DMS153 treated with DMSO at 0.1 percent for 48 hours (cell line): ENCODE data around the gene INPP5D.
"Not testable (repeated sequence)": the region's sequence is repeated elsewhere in the genome, so short reads cannot be mapped to it uniquely, and the experiment has no call there.

Source experiments
- DNase-seq: peaks from one replicate; lab custom pipeline; 2025; ENCODE audit not compliant: unreplicated experiment; lab: John Stamatoyannopoulos, UW

INPP5D gene

DNA sequence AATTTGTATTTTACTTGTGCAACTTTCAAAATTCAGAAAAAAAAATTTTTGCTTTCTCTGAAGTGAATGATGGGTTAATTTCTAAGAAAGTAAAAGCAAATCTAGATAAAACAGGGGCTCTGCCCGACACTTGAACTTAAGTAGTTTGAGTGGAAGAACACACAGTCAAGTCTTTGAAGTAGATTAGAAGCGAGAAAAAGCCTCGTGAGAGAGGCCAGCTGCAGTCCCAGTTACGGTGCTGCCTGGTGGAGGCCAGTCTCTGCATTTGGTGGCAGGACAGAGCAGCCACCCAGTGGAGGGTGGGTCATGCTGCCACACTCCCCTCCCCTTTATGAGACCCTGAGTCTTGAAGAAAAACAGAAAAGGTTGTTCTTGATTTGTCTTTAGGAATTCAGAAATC is 81.8 kb downstream of the INPP5D start:
- DNase-seq: no peak

DNA sequence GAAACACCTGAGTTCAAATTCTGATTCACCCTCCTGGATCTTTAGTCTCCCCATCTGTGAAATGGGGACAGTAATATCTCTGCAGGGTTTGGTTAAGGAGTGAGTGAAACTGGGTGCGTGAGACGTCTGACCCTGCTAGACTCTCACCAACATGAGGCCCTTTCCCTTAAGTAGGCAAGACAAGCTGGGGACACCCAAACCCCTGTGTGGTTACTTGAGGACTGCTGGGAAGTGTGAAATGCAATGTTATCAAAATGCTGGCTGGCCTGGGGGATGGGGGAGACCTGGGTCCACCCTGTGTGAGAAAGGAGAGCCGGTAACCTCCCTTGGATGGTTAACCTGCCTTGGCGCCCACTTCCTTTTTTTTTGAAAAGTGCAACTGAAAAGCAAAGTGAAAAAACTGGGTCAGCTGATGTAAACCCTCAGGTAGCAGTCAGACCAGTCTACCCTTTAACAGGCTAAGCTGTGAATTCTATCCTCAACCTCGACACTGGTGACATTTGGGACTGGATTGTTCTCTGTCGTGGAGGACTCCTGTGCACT is 82.3 kb downstream of the INPP5D start:
- no peak for DNase-seq

DNA sequence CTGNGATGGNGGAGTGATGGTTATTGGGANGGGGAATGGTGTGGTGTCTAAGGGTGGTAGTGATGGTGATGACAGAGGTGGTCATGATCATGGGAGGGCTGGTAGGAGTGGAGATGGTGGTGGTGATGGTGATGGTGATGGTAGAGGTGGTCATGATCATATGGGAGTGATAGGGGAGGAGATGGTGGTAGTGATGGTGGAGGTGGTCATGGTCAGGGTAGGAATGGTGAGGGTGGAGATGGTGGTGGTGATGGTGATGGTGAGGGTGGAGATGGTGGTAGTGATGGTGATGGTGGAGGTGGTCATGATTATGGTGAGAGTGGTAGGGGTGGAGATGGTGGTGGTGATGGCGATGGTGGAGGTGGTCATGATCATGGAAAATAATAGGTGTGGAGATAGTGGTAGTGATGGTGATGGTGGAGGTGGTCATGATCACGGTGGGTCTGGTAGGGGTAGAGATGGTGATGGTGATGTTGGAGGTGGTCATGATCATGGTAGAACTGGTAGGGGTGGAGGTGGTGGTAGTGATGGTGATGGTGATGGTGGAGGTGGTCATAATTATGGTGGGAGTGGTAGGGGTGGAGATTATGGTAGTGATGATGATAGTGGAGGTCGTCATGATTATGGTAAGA is 83.7 kb downstream of the INPP5D start:
- DNase-seq: no peak

DNA sequence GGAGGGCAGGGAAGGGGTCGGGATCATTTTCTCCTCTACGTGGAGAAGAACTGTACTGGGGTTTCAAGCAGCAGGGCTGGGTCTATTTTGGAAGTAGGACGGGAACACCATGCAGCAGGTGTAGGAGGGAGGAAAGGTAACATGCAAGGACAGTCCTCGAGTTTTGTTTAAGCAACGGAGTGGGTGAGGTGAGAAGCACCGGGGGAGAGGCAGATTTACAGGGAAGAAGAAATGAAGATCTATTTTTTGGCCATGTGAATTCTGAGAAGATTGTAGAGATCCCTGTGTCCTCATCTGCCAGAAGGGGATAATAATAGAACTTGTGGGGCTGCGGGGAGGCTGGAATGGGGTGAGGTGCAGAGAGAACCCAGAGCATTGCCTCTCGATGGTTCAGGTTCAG is 85.6 kb downstream of the INPP5D start:
- no peak for DNase-seq

DNA sequence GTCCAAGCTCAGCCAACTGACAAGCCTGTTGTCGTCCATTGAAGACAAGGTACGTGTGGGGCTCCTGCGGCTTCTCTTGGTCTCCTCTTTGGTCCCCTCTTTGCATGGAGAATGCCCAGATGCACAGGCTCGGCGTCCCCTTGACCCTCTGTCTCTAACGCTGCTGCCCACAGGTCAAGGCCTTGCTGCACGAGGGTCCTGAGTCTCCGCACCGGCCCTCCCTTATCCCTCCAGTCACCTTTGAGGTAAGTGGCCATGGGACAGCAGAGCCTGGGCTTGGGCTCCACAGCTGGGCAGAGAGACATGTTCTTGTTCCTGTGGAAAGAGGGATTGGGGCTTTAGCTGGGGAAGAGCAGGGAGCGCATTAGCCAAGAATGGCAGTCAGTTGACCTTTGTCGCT is 86.1 kb downstream of the INPP5D start:
- DNase-seq: no peak

DNA sequence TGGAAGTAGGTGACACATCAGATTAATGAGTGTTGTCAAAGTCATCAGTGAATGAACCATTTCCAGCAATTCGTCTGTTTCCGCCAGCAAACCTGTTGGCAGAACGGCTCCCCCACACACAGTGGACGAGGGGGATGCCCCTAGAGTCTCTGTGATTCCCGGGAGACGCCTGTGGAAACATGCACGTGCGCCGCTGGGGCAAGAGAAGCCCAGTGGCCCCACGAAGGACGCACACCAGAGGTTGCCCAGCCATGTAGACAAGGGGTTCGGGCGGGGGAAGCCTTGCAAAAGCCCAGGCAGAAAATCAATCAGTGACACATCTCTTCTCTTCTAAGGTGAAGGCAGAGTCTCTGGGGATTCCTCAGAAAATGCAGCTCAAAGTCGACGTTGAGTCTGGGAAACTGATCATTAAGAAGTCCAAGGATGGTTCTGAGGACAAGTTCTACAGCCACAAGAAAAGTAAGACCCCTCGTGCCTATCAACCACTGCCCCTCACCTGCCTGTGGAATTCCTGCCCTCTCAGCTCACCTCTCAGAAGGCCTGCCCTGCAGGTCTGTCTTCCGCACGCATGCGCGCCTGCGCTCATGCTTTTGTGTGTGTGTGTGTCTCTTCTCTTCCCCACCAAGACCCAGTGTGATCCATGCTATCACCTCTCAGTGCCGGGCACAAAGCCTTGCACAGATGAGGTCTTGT is 87.1 kb downstream of the INPP5D start:
- no peak for DNase-seq

DNA sequence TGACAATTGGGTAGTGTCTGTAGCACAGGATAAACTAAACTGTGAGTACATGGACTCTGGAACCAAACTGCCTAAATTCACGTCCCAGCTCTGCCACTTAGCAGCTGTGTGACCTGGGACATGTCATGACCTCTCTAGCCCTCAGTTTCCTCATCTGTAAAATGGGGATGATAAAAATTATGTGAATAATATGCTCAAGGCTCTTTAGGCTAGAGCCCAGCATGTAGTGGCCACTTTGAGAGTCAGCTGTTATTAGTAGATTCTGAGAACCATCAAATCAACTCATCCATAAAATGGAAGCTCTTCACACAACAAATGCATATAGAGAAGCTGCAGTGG is 87.7 kb downstream of the INPP5D start:
- no peak for DNase-seq

DNA sequence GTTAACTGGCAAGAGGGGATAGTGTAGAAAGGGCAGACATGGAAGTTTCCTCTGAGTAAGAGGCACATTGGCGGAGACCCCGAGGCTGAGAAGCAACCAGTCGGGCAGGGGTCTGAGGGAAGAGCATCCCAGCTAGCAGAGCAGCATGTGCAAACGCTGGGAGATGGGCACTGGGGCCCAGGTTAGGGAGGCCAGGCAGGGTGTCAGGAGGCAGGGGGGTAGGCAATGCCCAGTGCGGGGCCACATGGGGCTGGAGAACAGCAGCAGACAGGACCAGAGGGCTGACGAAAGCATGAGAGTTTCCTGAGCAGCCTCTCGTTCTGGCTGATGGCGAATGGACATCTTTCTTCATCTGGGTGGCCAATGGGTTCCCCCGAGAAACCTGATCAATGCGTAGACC is 88.2 kb downstream of the INPP5D start:
- DNase-seq: no peak

DNA sequence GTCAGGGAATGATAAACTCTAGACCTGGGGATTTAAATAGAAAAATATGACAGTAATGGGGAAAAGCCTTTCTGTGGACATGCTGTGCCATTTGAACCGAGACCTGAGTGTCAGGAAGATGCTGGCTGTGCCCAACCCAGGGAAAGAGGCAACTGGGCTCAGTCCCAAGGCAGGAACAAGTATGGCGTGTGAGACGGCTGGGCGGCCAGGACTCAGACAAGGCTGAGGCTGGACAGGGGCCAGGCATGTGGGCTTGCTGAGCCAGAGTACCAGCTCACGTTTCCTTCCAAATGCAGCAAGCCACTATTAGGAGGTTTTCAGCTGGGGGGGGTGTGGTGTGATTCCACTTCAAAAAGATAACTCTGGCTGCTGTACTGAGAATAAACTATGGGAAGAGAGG is 92.4 kb downstream of the INPP5D start:
- DNase-seq: no peak

DNA sequence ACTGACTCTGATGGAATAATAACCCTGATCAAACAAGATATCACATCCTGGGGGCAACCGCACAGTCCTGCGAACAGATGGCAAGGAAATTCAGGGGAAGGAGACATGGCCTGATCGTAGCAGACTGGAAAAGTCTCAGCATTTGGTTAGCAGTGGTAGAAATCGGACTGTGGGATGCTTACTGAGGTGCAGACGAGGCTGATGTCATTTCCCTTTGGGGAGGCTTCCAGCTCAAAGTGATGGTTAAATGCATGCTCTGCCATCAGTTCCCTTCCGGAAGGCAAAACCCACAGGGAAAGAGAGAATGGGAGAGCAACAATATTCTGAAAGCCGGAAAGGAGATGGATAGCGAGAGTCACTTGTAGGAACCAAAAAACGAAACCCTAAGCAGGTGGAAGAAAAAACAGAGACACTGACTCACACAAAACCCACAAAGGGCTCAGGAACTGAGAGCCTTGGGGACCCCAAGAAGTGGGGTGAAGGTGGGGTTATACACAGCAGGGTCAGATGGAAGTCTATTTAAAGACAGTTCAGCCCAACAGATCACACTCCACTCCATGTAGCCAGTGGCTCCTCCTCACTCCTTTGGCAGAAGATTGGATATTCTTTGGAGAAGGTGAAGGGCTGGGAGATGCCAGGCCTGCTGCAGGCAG is 93.1 kb downstream of the INPP5D start:
- DNase-seq: no peak

DNA sequence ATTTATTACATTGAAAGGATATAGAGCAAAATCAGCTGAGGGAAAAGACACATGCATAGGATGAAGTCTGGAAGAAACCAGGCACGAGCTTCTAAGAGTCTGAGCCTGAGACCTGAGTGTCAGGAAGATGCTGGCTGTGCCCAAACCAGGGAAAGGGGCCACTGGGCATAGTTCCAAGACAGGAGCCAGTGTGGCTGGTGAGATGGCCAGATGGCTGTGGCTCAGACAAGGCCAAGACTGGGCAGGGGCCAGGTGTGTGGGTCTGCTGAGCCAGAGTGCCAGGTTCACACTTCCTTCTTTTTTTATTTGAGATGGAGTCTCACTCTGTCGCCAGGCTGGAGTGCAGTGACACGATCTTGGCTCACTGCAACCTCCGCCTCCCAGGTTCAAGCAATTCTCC is 95.9 kb downstream of the INPP5D start:
- no peak for DNase-seq

DNA sequence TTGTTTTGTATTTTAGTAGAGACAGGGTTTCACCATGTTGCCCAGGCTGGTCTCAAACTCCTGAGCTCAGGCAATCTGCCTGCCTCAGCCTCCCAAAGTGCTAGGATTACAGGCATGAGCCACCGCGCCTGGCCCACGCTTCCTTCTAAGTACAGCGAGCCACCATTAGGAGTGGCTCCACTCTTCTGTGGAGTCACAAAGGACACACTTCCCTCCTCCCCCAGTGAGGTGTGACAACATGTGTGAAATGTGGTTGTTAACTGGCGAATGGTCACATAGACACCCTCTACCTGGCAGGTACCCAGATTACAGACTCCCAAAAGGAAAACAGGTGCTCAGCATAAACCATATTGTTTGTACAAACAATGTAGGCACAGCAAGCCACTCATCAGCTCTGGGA is 96.3 kb downstream of the INPP5D start:
- DNase-seq: not testable (repeated sequence)

DNA sequence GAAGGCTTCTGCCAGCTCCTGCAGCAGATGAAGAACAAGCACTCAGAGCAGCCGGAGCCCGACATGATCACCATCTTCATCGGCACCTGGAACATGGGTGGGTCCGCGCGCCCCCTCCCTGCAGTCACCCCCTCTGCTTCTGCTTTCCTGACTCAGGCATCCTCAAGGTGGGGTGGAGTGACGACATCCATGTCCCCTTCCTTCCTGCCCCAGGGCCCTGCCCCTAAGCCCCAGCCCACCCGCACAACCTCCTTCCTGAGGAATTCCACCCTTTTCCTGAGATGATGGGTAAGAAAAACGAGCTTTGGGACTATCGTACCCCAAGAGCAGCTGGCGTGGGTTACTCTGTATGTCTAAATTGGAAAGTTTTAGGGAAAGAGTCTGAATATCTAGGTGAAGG is 101.6 kb downstream of the INPP5D start:
- no peak for DNase-seq

DNA sequence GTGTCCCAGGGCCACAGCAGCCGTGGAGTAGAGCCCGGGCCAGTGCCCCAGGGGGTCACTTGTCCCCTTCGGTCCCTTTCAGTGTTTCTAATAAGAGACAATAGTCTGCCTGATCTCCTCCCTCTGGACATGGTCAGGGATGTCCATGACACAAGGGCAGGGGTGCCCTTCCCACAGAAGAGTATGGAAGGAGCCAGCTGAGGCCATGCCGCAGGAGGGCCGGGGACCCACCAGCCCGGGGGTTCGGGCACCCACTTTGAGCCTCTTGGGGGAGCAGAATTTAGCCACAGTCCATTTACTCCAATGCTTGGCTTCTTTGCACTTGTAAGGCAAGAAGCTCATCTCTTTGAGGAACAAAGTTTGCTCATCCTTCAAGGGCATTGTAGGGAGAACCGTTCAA is 102.6 kb downstream of the INPP5D start:
- DNase-seq: no peak

DNA sequence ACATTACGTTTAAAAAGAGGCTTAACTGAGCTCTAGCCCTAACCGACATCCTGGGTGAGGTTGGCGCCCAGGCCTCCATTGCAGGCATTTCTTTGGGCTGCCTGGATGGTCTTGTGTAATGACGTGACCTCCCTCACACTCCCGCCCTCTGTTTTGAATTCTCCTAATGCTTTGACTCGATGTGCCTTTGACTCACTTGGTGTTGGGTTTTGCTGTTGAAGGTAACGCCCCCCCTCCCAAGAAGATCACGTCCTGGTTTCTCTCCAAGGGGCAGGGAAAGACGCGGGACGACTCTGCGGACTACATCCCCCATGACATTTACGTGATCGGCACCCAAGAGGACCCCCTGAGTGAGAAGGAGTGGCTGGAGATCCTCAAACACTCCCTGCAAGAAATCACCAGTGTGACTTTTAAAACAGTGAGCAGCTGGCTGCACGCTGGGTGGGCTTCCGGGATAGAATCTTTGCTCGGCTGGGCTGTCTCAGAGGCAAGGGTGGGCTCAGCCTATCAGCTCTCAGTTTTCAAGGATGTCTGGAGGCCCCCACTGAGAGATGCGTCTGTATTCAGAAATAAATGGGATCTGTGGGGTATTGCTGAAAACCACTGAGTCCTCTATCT is 103.5 kb downstream of the INPP5D start:
- no peak for DNase-seq

DNA sequence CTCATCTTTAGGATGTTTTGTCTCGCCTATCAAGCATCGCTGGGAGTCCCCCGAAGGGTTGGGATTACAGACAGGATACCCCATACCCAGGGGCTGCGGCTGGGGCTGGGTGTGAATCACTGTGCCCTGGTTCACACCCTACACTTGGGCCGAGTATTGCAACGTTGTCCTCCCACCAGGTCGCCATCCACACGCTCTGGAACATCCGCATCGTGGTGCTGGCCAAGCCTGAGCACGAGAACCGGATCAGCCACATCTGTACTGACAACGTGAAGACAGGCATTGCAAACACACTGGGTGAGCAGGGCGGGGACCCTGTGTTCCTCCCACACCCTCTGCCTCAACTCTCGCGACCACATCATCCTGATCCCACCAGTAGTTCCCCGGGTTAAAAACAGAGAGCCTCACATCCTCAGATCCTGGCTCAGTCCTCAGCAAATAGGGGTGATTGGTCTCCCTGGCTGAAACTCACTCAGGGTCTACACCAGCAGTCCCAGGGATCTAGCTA is 104.0 kb downstream of the INPP5D start:
- no peak for DNase-seq

DNA sequence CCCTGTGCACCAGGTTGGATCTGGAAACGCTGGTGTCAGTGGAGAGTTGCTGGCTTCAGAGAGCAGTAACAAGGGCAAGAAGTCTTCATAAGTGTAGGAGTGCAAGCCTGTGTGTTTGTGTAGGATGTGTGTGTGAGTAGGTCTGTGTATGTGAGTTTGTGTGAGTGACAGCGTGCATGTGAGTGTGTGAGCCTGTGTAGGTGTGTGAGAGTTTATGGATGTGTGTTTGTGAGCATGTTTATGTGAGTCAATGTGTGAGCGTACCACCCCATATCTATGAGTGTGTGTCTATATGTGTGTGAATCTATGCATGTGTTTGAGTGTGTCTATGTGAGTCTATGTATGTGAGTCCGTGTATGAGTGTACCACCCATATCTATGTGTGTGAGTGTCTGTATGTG is 104.8 kb downstream of the INPP5D start:
- DNase-seq: no peak

DNA sequence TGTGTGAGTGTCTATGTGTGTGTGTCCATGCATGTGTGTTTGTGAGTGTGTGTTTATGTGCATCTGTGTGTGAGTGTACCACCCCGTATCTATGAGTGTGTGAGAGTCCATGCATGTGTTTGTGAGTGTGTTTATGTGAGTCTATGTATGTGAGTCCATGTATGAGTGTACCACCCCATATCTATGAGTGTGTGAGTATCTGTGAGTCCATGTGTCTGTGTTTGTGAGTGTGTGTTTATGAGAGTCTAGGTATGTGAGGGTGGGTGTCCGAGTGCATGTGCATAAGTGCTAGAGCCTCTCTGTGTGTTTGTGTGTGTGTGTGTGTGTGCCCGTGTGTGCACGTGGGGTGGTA is 105.4 kb downstream of the INPP5D start:
- no peak for DNase-seq

DNA sequence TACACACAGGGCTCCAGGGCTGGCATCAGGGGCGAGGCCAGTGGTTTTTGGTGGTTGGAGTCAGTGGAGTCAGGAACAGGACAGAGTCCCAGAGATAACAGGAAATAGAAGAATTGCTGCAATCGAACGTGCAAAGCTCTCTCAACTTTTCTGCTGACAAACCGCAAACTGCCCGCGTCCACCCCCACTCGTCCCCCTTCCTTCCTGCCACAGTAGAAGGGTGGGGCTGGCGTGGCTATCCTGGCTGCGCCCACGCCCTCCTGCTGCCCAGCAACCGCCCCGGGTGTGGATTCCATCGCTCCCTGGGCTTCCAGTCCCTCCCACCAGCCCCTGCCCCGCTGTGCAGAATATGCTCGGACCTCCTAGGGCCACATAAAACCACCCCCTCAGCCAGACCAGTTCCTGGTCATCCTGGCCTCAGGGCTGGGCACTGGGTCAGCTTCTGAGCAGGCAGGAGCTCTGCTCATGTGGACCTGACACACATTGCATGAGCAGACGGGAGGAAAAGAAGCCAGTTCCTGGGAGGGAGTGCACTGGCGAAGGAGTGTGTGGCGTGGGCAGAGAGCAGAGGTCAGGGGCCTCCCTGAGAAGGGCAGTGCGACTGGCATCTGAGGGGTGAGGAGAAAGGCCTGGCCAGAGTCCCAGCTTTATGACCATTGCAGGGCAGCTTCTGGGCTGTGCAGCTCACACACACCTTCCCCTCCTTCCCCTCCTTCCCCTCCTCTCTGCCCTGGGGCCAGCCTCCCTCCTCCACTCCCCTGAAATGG is 105.9 kb downstream of the INPP5D start:
- no peak for DNase-seq

DNA sequence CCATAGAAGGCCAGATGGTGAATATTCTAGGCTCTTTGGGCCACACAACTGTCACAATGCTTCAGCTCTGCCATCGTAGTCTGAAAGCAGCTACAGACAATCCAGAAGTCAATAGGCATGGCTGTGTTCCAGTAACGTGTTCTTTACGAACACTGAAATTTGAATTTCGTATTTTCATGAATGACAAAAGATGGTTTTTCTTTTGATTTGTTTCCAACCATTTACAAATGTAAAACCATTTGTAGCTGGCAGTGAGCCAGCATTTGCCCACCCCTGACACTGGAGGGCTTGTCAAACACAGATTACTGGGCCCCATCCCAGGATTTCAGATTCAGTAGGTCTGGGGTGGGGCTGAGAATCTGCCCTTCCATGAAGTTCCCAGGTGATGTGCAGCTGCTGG is 108.3 kb downstream of the INPP5D start:
- no peak for DNase-seq

DNA sequence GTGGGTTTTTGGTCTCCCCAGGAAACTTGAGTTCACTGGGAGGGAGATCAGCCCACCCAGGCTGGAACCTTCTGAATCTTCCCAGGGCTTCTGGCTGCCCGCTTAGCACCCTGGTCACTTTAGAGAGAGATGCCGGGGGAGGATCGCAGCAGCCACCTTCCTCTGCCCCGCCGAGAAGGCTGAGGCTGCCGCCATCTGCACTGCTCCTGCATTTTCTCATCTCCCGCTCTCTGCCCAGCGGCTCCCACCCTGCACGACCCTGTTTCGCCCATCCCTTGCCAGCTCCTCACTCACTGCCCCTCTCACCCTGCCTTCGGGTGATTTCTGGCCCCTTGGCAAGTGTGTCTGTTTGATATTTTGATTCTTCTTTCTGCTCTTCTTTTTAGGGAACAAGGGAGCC is 108.8 kb downstream of the INPP5D start:
- DNase-seq: no peak
